Adrenal gland (tissue), 5 donors: ENCODE data around the gene CSH1.
"Not testable (repeated sequence)": the region's sequence is repeated elsewhere in the genome, so short reads cannot be mapped to it uniquely, and the experiment has no call there.

Experiments used
- CTCF ChIP-seq, 6 experiments: fragments of 450-650 bp in 4 of 6; fragments of 200-600 bp in 2 of 6; sonication (generic) in 1 of 6; IDR thresholded peaks; 1 replicate in 5 of 6; 2 replicates in 1 of 6; pipeline versions ENCODE4 v1.5.1 to v1.8.0; 2016 to 2021; ENCODE audit warnings: antibody characterized with exemption in 6 of 6, mild to moderate bottlenecking in 2 of 6, moderate library complexity in 1 of 6
- POLR2A ChIP-seq, 2 donors: fragments of 450-650 bp; IDR thresholded peaks; one replicate each; pipeline ENCODE4 v1.6.1; 2017; ENCODE audit warnings: antibody characterized with exemption in 2 of 2, mild to moderate bottlenecking in 2 of 2, moderate library complexity in 1 of 2
- donor health status: DM: no; HTN: no; CAD: no.

- not testable (repeated sequence) for TF ChIP-seq CTCF, POLR2A (IDR thresholded peaks at IDR 0.05)
These were observed 8.4 kb upstream of the CSH1 start for GRCh38 chr17:63904796-63905195.
